ENCODE results near the gene INTS14. TPM values are rescaled to one million over a fixed set of nuclear protein-coding genes. Genes with fewer than 3 reads are reported as not detected.
A peak's percentile ranks its signal among the peaks of the same experiment; 100 is the strongest.

Gene INTS14
- total RNA-seq (ENCODE audit: unreplicated experiment) = 49.5 TPM
- long read RNA-seq, partial matches to known transcripts = 3 of 11 reads
- long read RNA-seq, other reads (novel, unspliced or antisense) = 4 of 11 reads

DNA sequence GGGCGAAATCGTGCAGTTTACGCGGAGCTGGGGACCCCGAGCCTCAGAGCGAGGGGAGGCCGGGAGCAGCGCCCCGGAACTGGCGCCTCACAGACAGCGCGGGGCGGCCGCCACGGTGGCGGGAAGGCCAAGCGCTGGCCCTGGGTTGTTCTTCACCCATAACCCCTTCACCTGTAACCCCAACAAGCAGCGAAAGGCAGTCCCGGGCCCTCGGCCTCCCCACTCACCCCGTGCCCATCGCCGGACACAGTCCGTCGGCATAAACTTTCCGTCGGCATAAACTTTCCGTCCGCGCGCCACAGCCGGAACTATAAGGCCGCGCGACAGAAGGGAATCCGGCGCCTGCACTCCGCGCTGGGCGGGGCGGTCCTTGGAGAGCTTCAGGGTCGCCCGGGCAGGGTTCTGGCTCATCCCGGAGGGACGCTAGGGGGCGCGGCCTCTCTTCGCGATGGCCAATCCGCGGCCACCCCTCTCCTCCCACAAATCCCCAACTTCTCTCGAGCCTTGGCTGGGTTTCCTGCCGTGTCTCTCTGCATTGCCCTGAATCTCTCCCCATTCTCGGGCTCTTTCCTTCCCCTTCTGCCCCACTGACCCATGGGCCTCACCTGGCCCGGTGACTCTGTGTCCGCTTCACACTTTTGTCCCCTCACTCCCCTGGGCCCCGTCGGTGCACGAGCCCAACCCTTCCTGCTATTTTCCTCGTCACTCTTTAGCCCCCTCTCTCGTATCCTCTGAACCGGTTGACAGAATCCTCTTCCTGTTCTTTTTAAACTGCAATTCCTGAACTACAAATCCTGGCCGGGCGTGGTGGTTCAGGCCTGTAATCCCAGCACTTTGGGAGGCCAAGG lies at the start of gene INTS14:
INTS14 (minus strand) TSS at position 261 of the 848 bp plus-strand sequence. CDS start 3,751 bp downstream, outside the sequence.
- peak; percentile 99 for DNase-seq
- H3K4me3 Mint-ChIP-seq (ENCODE audit: unreplicated experiment) = peak within 1 kb of the TSS; percentile 100
- H3K36me3 Mint-ChIP-seq (ENCODE audit: unreplicated experiment) = no peaks in the 10 kb centered on the region
- peak within 1 kb of the TSS; percentile 97 for H3K27ac Mint-ChIP-seq (ENCODE audit: unreplicated experiment)
- peaks cover 2% of the 10 kb centered on the region for H3K27me3 Mint-ChIP-seq (ENCODE audit: unreplicated experiment)
- peaks cover 4% of the 10 kb centered on the region for H3K9me3 Mint-ChIP-seq (ENCODE audit: unreplicated experiment)
- TF ChIP-seq, protein P1, sequence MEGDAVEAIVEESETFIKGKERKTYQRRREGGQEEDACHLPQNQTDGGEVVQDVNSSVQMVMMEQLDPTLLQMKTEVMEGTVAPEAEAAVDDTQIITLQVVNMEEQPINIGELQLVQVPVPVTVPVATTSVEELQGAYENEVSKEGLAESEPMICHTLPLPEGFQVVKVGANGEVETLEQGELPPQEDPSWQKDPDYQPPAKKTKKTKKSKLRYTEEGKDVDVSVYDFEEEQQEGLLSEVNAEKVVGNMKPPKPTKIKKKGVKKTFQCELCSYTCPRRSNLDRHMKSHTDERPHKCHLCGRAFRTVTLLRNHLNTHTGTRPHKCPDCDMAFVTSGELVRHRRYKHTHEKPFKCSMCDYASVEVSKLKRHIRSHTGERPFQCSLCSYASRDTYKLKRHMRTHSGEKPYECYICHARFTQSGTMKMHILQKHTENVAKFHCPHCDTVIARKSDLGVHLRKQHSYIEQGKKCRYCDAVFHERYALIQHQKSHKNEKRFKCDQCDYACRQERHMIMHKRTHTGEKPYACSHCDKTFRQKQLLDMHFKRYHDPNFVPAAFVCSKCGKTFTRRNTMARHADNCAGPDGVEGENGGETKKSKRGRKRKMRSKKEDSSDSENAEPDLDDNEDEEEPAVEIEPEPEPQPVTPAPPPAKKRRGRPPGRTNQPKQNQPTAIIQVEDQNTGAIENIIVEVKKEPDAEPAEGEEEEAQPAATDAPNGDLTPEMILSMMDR (IDR thresholded peaks at IDR 0.05; ENCODE audit: partially characterized antibody, unreplicated experiment) = peak; percentile 87
- peaks cover 7% of the 10 kb centered on the region for H3K4me1 Mint-ChIP-seq (ENCODE audit: low read depth, unreplicated experiment)

- Mint-ChIP-seq H3K27ac (ENCODE audit: unreplicated experiment) (no peak overlapping the region), H3K4me1 (ENCODE audit: low read depth, unreplicated experiment) (peaks cover 2% of the 10 kb centered on the region), H3K4me3 (ENCODE audit: unreplicated experiment) (no peak overlapping the region), H3K27me3 (ENCODE audit: unreplicated experiment) (no peaks in the 10 kb centered on the region), H3K36me3 (ENCODE audit: unreplicated experiment) (no peaks in the 10 kb centered on the region), H3K9me3 (ENCODE audit: unreplicated experiment) (no peaks in the 10 kb centered on the region)
- DNase-seq = no peak
- TF ChIP-seq, protein P1 (IDR thresholded peaks at IDR 0.05; ENCODE audit: partially characterized antibody, unreplicated experiment) = no peak
Observed at GRCh38 chr15:65659502-65660052, 48.6 kb upstream of the INTS14 start.

DNA sequence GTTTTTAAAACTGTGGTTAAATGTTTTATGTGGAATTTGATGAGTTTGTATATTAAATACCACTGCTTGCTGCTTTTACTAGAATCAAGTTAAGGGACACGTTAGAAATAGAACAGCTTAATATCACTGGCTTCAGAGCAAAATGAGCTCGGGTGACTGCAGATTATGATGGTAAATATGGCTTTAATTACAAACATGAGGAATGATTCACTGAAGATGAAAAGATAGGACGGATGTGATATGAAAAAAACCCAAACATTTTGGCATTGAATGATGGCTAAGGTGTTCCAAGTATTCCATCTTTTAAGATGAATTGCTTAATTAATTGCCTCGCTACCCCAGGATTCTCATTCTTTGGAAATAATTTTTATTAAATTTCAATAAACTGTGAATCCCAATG lies 44.5 kb upstream of the INTS14 start:
- Mint-ChIP-seq H3K4me1 (ENCODE audit: low read depth, unreplicated experiment) (no peaks in the 10 kb centered on the region), H3K27ac (ENCODE audit: unreplicated experiment) (no peak overlapping the region), H3K27me3 (ENCODE audit: unreplicated experiment) (no peaks in the 10 kb centered on the region), H3K36me3 (ENCODE audit: unreplicated experiment) (no peaks in the 10 kb centered on the region), H3K9me3 (ENCODE audit: unreplicated experiment) (no peaks in the 10 kb centered on the region), H3K4me3 (ENCODE audit: unreplicated experiment) (no peak overlapping the region)
- TF ChIP-seq, protein P1 (IDR thresholded peaks at IDR 0.05; ENCODE audit: partially characterized antibody, unreplicated experiment) = no peak
- DNase-seq = no peak

GRCh38 chr15:65655026-65655425 lies 44.1 kb upstream of the INTS14 start:
- DNase-seq = no peak
- Mint-ChIP-seq H3K27me3 (ENCODE audit: unreplicated experiment) (no peaks in the 10 kb centered on the region), H3K4me3 (ENCODE audit: unreplicated experiment) (no peak overlapping the region), H3K27ac (ENCODE audit: unreplicated experiment) (no peak overlapping the region), H3K4me1 (ENCODE audit: low read depth, unreplicated experiment) (no peaks in the 10 kb centered on the region), H3K36me3 (ENCODE audit: unreplicated experiment) (no peaks in the 10 kb centered on the region), H3K9me3 (ENCODE audit: unreplicated experiment) (no peaks in the 10 kb centered on the region)
- TF ChIP-seq, protein P1 (IDR thresholded peaks at IDR 0.05; ENCODE audit: partially characterized antibody, unreplicated experiment) = no peak

All from glutamatergic neuron (in vitro differentiated cells).